Measurements from ENCODE around the gene PLXDC2. TPM values are rescaled to one million over a fixed set of nuclear protein-coding genes. Genes with fewer than 3 reads are reported as not detected.

Gene PLXDC2
- total RNA-seq, 1 experiment from 2014 or later = 0.76 TPM

- no peak for DNase-seq (ENCODE audit: low spot score)
These were observed 121.8 kb downstream of the PLXDC2 start for GRCh38 chr10:19937989-19938388.

DNA sequence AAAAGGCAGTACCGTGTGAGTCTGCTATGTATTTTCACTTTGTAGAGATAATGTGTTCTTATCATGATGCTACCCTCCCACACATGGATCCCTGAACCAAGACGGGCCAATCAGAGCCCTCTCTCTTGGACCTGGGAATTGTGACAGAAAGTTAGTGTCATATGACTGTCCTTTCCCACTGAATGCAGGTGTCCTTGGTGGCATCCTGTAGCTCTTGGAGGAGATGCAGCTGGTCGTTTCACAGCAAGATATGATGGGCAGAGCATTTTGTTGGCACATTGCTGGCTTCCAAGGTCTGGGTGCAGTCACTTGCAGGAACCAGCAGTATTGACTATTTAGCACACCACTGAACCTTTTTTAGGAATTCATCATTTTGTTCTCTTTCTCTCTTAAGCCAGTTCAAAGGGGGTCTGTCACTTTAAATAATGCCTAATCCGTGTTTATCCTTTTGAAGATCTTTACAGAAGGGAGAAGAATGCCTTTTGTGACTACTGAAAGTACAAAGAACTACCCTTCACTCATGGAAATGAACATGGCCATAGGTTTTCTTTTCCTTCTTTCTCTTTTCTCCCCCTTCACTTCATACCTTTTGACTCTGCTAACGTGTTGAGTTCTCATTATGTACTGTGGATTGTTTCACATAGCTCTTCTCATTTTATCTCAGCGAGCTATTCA is 125.1 kb downstream of the PLXDC2 start:
- DNase-seq (ENCODE audit: low spot score) = no peak

DNA sequence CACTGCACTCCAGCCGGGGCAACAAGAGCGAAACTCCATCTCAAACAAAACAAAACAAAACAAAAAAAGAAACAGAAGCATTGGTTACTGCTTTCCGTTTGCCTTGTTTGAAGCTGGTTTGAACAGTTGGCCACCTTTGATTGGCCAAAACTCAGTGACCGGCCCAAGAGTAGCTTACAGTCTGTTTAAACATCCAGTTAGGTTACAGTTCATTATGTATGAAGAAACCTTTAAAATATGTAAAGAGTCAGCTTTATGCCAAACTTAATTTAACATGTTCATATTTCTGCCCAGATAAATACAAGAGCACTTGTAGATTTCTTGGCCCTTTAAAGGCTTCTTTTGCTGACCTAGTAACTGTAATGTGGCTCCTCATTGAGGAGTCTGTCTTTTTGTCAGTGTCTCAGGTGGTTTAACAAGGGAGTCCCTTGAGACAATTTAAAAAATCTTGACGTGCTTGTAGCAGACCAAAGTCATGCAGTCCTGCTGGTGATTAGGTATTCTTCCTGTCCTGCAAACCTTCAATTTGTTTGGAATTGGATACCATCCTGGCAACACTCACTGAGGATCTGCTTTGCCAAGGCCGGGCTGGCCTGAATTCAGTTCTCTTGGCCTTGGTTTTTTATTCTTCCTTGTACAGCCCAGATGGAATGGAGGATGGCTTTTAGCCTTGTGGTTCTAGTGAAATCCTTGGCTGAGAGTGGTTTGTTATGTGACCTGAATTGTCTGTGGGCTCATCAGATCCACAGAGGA is 128.9 kb downstream of the PLXDC2 start:
- no peak for DNase-seq (ENCODE audit: low spot score)

DNA sequence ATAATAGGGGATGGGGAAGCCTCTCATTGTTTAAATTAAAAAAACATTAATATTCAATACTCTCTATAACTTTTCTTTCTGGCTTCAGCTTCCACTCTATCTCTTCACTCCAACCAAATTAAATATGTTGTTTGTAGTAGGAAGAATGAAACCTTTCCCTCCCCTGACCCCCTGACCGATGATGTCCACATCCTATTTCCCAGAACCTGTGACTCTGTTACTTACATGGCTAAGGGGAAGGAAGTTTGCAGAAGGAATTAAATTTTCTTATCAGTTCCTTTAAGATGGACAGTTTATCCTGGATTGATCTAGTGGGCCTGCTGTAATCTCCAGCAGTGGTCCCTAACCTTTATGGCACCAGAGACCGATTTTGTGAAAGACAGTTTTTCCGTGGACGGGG is 130.0 kb downstream of the PLXDC2 start:
- DNase-seq (ENCODE audit: low spot score) = no peak

- DNase-seq (ENCODE audit: low spot score) = no peak
These were observed 130.6 kb downstream of the PLXDC2 start for GRCh38 chr10:19946791-19947190.

- no peak for DNase-seq (ENCODE audit: low spot score)
These were observed 131.0 kb downstream of the PLXDC2 start for GRCh38 chr10:19947215-19947614.

DNA sequence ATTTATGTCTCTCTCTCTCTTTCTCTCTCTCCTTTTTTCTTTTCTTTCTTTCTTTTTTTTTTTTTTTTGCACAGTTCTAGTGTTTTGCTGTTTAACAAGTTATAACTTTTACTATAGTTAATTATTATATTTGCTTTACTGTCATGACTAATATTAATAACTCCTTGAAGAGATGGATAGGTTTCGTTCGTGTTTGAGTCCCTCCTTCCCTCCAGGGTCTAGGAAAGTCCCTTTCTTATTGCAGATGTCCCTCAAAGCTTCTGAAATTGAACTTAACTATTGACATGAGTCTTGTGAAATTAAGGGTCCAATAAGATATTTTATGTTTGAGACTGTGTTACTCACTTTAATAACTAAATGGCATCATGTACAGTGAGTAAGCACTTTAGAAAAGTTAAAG is 131.4 kb downstream of the PLXDC2 start:
- no peak for DNase-seq (ENCODE audit: low spot score)

GRCh38 chr10:19952224-19953010 is 136.2 kb downstream of the PLXDC2 start:
- no peak for DNase-seq (ENCODE audit: low spot score)

DNA sequence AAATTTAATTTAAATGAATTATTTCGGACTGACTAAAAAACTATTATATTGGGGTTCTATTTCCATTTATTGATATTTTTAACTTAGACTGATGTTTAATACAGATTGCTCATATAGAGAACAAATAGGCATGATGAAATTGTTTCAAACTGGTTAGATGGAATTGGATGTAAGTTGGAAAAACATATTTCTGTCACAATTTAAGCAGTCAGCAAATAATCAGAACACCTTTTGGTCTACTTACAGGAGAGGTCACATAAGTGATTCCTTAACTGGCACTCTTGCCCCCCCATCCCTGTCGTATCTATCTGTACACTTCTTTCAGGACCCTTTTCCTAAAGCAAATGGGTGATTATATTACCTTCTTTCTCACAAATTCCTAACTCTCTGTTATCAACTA is 138.4 kb downstream of the PLXDC2 start:
- no peak for DNase-seq (ENCODE audit: low spot score)

- DNase-seq (ENCODE audit: low spot score) = no peak
These were observed 140.3 kb downstream of the PLXDC2 start for GRCh38 chr10:19956516-19957032.

- DNase-seq (ENCODE audit: low spot score) = no peak
These were observed 142.6 kb downstream of the PLXDC2 start for GRCh38 chr10:19958787-19959186.

DNA sequence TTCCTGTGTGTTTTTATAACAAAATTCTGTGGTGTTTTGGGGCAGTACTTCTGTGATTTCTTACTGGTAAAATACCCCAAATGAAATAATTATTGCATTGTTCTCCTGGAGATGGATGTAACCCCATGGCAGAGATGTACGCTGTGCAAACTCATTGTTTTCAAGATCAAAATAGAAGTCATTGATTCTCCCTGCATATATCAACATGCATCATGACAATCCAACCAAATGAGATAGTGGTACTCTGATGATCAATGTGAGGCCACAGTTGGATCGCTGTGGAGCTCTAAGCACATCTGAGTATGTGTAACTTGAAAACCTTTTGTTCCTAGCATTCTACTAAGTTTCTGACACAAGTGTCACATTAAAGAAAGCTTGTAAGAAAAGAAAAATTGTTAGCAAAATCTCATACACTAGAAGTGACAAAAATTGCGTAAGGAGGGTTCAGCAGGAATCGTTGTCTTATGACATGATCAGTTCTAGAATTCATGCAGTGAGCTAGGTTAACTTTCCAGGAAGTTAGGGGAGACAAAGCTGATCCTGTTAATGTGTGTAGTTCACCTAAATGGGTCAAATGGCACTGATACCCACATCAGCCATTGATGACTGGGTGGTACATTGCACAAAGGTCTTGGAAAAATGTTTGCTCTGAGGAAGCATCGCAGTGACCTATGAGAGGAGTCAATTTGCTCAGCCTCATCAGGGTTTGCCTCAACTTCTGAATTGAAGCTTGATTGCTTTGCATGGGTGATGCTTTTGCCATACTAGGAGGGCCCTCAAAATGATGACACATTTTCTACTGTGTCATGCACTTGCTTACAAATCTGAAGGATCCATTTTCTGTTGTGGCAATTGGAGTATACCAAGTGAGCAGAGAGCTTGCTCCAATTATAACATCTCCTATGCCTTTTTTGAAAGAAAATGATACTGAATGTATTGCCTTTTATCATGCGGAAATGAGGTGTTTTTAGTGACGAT is 145.1 kb downstream of the PLXDC2 start:
- no peak for DNase-seq (ENCODE audit: low spot score)

- no peak for DNase-seq (ENCODE audit: low spot score)
These were observed 148.4 kb downstream of the PLXDC2 start for GRCh38 chr10:19964625-19965024.

GRCh38 chr10:19966751-19967150 is 150.5 kb downstream of the PLXDC2 start:
- no peak for DNase-seq (ENCODE audit: low spot score)

- DNase-seq (ENCODE audit: low spot score) = no peak
These were observed 151.7 kb downstream of the PLXDC2 start for GRCh38 chr10:19967981-19968380.

DNA sequence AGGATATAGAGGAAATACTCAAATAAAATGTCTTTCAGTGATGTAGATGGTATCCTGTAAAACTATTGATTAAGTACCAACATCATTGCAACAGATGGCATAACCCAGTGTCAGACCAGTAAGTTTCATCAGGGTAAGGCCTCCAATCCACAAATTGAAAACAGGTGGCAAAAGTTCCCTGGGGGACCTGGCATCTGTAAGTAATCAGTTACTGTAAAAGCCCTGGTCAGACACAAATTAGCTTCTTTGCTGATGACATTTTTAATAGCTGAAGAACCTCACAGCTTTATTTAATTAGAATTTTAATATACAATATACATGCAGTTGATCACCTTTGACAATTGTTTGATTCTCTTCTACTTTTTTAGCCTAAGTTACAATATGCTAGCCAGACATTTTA is 152.5 kb downstream of the PLXDC2 start:
- DNase-seq (ENCODE audit: low spot score) = no peak

- DNase-seq (ENCODE audit: low spot score) = no peak
These were observed 154.0 kb downstream of the PLXDC2 start for GRCh38 chr10:19970256-19970655.

- DNase-seq (ENCODE audit: low spot score) = no peak
These were observed 154.5 kb downstream of the PLXDC2 start for GRCh38 chr10:19970717-19971116.

- no peak for DNase-seq (ENCODE audit: low spot score)
These were observed 155.3 kb downstream of the PLXDC2 start for GRCh38 chr10:19971343-19972052.

- no peak for DNase-seq (ENCODE audit: low spot score)
These were observed 157.9 kb downstream of the PLXDC2 start for GRCh38 chr10:19974138-19974537.
